ENCODE data around the gene SLC35D1. TPM values are rescaled to one million over a fixed set of nuclear protein-coding genes. Genes with fewer than 3 reads are reported as not detected.

Gene SLC35D1
- total and polyA plus RNA-seq, 2 of the 13 experiments (the other 11 are each of a cell fraction or from before 2014, with no cell fraction given): 12.4 to 41.5 TPM

DNA sequence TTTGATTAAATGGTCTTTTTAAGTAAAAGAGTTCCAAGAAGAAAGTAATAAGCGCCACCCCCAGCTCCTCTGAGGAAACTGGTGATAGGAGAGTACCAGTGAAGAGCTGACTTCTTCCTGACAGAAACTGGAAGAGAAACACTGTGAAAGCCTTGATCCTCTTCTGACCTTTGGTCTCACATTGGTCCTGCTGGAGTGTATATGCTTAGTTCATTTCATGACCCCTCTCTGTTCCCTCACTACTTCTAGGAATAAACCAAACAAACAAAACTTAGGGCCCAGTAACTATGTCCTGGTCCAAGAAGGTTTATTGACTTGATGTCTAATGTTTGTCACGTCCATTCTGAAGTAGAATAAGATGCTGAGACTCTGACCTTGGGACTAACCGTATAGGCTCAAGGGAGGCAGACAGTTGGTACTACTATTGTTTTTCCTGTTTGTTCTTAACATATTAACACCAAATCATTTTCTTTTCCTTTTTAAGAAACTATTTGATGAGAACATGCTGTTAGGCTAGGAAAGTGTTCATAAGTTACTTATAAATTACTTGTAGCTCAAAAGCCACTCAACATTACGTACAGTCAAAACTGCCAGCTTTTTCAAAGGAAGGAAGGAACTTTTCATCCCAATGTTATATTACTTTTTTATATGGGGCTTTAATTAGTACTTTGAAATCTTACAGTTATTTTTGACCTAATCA is 71.2 kb downstream of the SLC35D1 start:
- Histone ChIP-seq H3K27me3 (ENCODE audit: control insufficient read depth in 1 of 2, insufficient read depth in 2 of 2, low read length in 2 of 2) (no peaks in the 10 kb centered on the region), H3K9ac (ENCODE audit: insufficient read depth, low read depth, low read length) (no peak overlapping the region), H4K20me1 (ENCODE audit: insufficient read depth, low read length) (no peaks in the 10 kb centered on the region), H3K9me3 (ENCODE audit: low read length) (no peaks in the 10 kb centered on the region), H3K79me2 (ENCODE audit: insufficient read depth, low read length) (no peaks in the 10 kb centered on the region), H3K4me1 (ENCODE audit: insufficient read depth, low read length) (peaks cover 15% of the 10 kb centered on the region), H3K4me3 (replicated peaks in 1 of 3; ENCODE audit: insufficient read depth in 1 of 3, low read depth in 2 of 3, low read length in 3 of 3) (no peak overlapping the region), H3K36me3 (replicated peaks in 1 of 2; ENCODE audit: control insufficient read depth in 1 of 2, insufficient read depth in 2 of 2, low read length in 2 of 2) (peaks cover 9 to 38% of the 10 kb centered on the region in 2 experiments), H3K27ac (ENCODE audit: extremely low read length, insufficient read depth, low read length) (no peak overlapping the region), H2AFZ (ENCODE audit: low read length) (no peak overlapping the region), H3K4me2 (ENCODE audit: low read depth, low read length) (no peak overlapping the region)
- ATAC-seq: peak; percentile 88
- ChIA-PET POLR2A (no interaction called here), CTCF (ENCODE audit: low intra/inter-chr PET ratio, low total read pairs) (no interaction called here)
- TF ChIP-seq FOSL2 (CRISPR knock-in tag; IDR thresholded peaks at IDR 0.05) (no peak), BCL6 (CRISPR knock-in tag; IDR thresholded peaks at IDR 0.05) (peak; percentile 98), HNF4G (IDR thresholded peaks at IDR 0.05; ENCODE audit: borderline replicate concordance, low read depth, low read length) (peak; percentile 12; the same call in 1 of the 2 replicates), HNF4G (CRISPR knock-in tag; IDR thresholded peaks at IDR 0.05; ENCODE audit: borderline replicate concordance, low read depth) (no peak), TBX2 (CRISPR knock-in tag; IDR thresholded peaks at IDR 0.05; ENCODE audit: borderline replicate concordance) (no peak), HNF4A (CRISPR knock-in tag; IDR thresholded peaks at IDR 0.05) (peak; percentile 69), SRSF9 (IDR thresholded peaks at IDR 0.05; ENCODE audit: borderline replicate concordance, insufficient read depth, low read depth, low read length, poor library complexity, severe bottlenecking) (no peak), FOXA3 (CRISPR knock-in tag; IDR thresholded peaks at IDR 0.05) (0 out of 2 replicates have a peak, but pooled peaks have one; percentile 9), RARA (CRISPR knock-in tag; IDR thresholded peaks at IDR 0.05) (peak; percentile 72), SETDB1 (CRISPR knock-in tag; IDR thresholded peaks at IDR 0.05; ENCODE audit: borderline replicate concordance) (no peak), DPF2 (CRISPR knock-in tag; IDR thresholded peaks at IDR 0.05; ENCODE audit: borderline replicate concordance, low read depth) (no peak), NR2F2 (IDR thresholded peaks at IDR 0.05; ENCODE audit: borderline replicate concordance, low read depth) (0 out of 2 replicates have a peak, but pooled peaks have one; percentile 36), ZSCAN25 (CRISPR knock-in tag; IDR thresholded peaks at IDR 0.05) (no peak), STAT5B (CRISPR knock-in tag; IDR thresholded peaks at IDR 0.05) (no peak), ZNF564 (CRISPR knock-in tag; IDR thresholded peaks at IDR 0.05) (no peak)
- TF ChIP-seq, protein P1, sequence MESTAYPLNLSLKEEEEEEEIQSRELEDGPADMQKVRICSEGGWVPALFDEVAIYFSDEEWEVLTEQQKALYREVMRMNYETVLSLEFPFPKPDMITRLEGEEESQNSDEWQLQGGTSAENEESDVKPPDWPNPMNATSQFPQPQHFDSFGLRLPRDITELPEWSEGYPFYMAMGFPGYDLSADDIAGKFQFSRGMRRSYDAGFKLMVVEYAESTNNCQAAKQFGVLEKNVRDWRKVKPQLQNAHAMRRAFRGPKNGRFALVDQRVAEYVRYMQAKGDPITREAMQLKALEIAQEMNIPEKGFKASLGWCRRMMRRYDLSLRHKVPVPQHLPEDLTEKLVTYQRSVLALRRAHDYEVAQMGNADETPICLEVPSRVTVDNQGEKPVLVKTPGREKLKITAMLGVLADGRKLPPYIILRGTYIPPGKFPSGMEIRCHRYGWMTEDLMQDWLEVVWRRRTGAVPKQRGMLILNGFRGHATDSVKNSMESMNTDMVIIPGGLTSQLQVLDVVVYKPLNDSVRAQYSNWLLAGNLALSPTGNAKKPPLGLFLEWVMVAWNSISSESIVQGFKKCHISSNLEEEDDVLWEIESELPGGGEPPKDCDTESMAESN (CRISPR knock-in tag; conservative IDR thresholded peaks at IDR 0.05): no peak
- TF ChIP-seq, protein P2, sequence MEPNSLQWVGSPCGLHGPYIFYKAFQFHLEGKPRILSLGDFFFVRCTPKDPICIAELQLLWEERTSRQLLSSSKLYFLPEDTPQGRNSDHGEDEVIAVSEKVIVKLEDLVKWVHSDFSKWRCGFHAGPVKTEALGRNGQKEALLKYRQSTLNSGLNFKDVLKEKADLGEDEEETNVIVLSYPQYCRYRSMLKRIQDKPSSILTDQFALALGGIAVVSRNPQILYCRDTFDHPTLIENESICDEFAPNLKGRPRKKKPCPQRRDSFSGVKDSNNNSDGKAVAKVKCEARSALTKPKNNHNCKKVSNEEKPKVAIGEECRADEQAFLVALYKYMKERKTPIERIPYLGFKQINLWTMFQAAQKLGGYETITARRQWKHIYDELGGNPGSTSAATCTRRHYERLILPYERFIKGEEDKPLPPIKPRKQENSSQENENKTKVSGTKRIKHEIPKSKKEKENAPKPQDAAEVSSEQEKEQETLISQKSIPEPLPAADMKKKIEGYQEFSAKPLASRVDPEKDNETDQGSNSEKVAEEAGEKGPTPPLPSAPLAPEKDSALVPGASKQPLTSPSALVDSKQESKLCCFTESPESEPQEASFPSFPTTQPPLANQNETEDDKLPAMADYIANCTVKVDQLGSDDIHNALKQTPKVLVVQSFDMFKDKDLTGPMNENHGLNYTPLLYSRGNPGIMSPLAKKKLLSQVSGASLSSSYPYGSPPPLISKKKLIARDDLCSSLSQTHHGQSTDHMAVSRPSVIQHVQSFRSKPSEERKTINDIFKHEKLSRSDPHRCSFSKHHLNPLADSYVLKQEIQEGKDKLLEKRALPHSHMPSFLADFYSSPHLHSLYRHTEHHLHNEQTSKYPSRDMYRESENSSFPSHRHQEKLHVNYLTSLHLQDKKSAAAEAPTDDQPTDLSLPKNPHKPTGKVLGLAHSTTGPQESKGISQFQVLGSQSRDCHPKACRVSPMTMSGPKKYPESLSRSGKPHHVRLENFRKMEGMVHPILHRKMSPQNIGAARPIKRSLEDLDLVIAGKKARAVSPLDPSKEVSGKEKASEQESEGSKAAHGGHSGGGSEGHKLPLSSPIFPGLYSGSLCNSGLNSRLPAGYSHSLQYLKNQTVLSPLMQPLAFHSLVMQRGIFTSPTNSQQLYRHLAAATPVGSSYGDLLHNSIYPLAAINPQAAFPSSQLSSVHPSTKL (CRISPR knock-in tag; IDR thresholded peaks at IDR 0.05): 0 out of 2 replicates have a peak, but pooled peaks have one; percentile 28
- WGBS (ENCODE audit: low lambda C conversion rate): 82% methylated on average over 4 of the region's 4 CpGs
- DNase-seq (ENCODE audit: low spot score): peak; percentile 12
- in situ Hi-C loops (cut with HindIII; ENCODE audit: extremely low pct_ligation_motif_present, low pct_unique_long_range_greater_than_20kb): no loop called here
- BruUV-seq (replicated peaks): no TSS peak
- FAIRE-seq: peak; percentile 43
- intact Hi-C loops (cut with micrococcal nuclease; ENCODE audit: unreplicated experiment): no loop called here
